ENCODE measurements around the gene PCGF2.

The PCGF2 gene

GRCh38 chr17:38738007-38738662 is 10.0 kb downstream of the PCGF2 start:
- Histone ChIP-seq H3F3A (ENCODE audit: insufficient read depth, low read length) (no peaks in the 10 kb centered on the region), H3K27ac (ENCODE audit: low read length) (no peak overlapping the region), H3K4me1 (ENCODE audit: low read length) (no peaks in the 10 kb centered on the region), H2AFZ (ENCODE audit: low read length) (no peak overlapping the region), H3K27me3 (replicated peaks; ENCODE audit: insufficient read depth, low read length) (peaks cover 4% of the 10 kb centered on the region; the same call in 1 of the 2 replicates), H4K20me1 (ENCODE audit: insufficient read depth, low read length) (no peaks in the 10 kb centered on the region), H3K9me3 (replicated peaks; ENCODE audit: insufficient read depth, low read length) (no peaks in the 10 kb centered on the region), H3K36me3 (replicated peaks; ENCODE audit: insufficient read depth, low read length) (no peaks in the 10 kb centered on the region), H3K79me2 (ENCODE audit: low read length) (no peaks in the 10 kb centered on the region), H3K4me2 (ENCODE audit: low read depth, low read length) (no peak overlapping the region), H3K4me3 (ENCODE audit: low read length) (no peak overlapping the region), H3K9me2 (replicated peaks; ENCODE audit: insufficient read depth, low read length) (no peaks in the 10 kb centered on the region), H3K9ac (ENCODE audit: low read length) (no peak overlapping the region)
- no peak for DNase-seq
- TF ChIP-seq EZH2 (optimal IDR thresholded peaks at IDR 0.05; ENCODE audit: low read depth, low read length): no peak
- TF ChIP-seq EZH2phosphoT487 (IDR thresholded peaks at IDR 0.05; ENCODE audit: low read length): no peak
- TF ChIP-seq CTCF (IDR thresholded peaks at IDR 0.05; ENCODE audit: low read length): no peak

GRCh38 chr17:38735161-38735997 is 12.8 kb downstream of the PCGF2 start:
- H3K36me3 ChIP-seq (replicated peaks; ENCODE audit: insufficient read depth, low read length): no peaks in the 10 kb centered on the region
- peak; percentile 50 for DNase-seq
- 0 out of 2 replicates have a peak, but pooled peaks cover 4% of the 10 kb centered on the region for H3K4me1 ChIP-seq (ENCODE audit: low read length)
- H3K27me3 ChIP-seq (replicated peaks; ENCODE audit: insufficient read depth, low read length): peaks cover 4% of the 10 kb centered on the region; the same call in 1 of the 2 replicates
- H2AFZ ChIP-seq (ENCODE audit: low read length): no peak overlapping the region
- no peak overlapping the region for H3K4me3 ChIP-seq (ENCODE audit: low read length)
- H3K4me2 ChIP-seq (ENCODE audit: low read depth, low read length): no peak overlapping the region
- H3K9me3 ChIP-seq (replicated peaks; ENCODE audit: insufficient read depth, low read length): no peaks in the 10 kb centered on the region
- TF ChIP-seq CTCF (IDR thresholded peaks at IDR 0.05; ENCODE audit: low read length) (peak; percentile 90), EZH2 (optimal IDR thresholded peaks at IDR 0.05; ENCODE audit: low read depth, low read length) (no peak)
- H3K79me2 ChIP-seq (ENCODE audit: low read length): peaks cover 13% of the 10 kb centered on the region
- no peaks in the 10 kb centered on the region for H4K20me1 ChIP-seq (ENCODE audit: insufficient read depth, low read length)
- H3K9ac ChIP-seq (ENCODE audit: low read length): no peak overlapping the region
- no peaks in the 10 kb centered on the region for H3K9me2 ChIP-seq (replicated peaks; ENCODE audit: insufficient read depth, low read length)
- H3K27ac ChIP-seq (ENCODE audit: low read length): no peak overlapping the region
- no peaks in the 10 kb centered on the region; the same call in 1 of the 2 replicates for H3F3A ChIP-seq (ENCODE audit: insufficient read depth, low read length)

GRCh38 chr17:38733982-38734973 is 13.9 kb downstream of the PCGF2 start:
- Histone ChIP-seq H3K4me2 (ENCODE audit: low read depth, low read length) (no peak overlapping the region), H3K9ac (ENCODE audit: low read length) (no peak overlapping the region), H3K27me3 (replicated peaks; ENCODE audit: insufficient read depth, low read length) (no peaks in the 10 kb centered on the region), H3K4me1 (ENCODE audit: low read length) (0 out of 2 replicates have a peak, but pooled peaks cover 4% of the 10 kb centered on the region), H3K27ac (ENCODE audit: low read length) (no peak overlapping the region), H4K20me1 (ENCODE audit: insufficient read depth, low read length) (no peaks in the 10 kb centered on the region), H3K9me3 (replicated peaks; ENCODE audit: insufficient read depth, low read length) (no peaks in the 10 kb centered on the region), H2AFZ (ENCODE audit: low read length) (no peak overlapping the region), H3K9me2 (replicated peaks; ENCODE audit: insufficient read depth, low read length) (no peaks in the 10 kb centered on the region), H3K36me3 (replicated peaks; ENCODE audit: insufficient read depth, low read length) (no peaks in the 10 kb centered on the region), H3K4me3 (ENCODE audit: low read length) (no peak overlapping the region), H3K79me2 (ENCODE audit: low read length) (peaks cover 14% of the 10 kb centered on the region), H3F3A (ENCODE audit: insufficient read depth, low read length) (peaks cover 6% of the 10 kb centered on the region; the same call in 1 of the 2 replicates)
- no peak for DNase-seq
- peak; percentile 42 for TF ChIP-seq CTCF (IDR thresholded peaks at IDR 0.05; ENCODE audit: low read length)
- TF ChIP-seq EZH2phosphoT487 (IDR thresholded peaks at IDR 0.05; ENCODE audit: low read length): no peak
- no peak for TF ChIP-seq EZH2 (optimal IDR thresholded peaks at IDR 0.05; ENCODE audit: low read depth, low read length)
